DOHH2 (cell line): ENCODE measurements around the gene IGDCC3.

ENCODE experiments used
- EZH2phosphoT487 ChIP-seq: fragments of 200-600 bp; sonication (generic); IDR thresholded peaks from 2 replicates; pipeline ENCODE4 v1.6.1; 2017; ENCODE audit warnings: borderline replicate concordance, mild to moderate bottlenecking, antibody characterized with exemption, low read length, moderate library complexity, mixed read lengths
- TF ChIP-seq, protein P1 (sequence below): fragments of 200-600 bp; sonication (generic); IDR thresholded peaks from one replicate; pipeline ENCODE4 v1.5.1; 2014; ENCODE audit warnings: antibody characterized with exemption, mild to moderate bottlenecking, low read depth, low read length; ENCODE audit not compliant: poor library complexity, severe bottlenecking

DNA sequence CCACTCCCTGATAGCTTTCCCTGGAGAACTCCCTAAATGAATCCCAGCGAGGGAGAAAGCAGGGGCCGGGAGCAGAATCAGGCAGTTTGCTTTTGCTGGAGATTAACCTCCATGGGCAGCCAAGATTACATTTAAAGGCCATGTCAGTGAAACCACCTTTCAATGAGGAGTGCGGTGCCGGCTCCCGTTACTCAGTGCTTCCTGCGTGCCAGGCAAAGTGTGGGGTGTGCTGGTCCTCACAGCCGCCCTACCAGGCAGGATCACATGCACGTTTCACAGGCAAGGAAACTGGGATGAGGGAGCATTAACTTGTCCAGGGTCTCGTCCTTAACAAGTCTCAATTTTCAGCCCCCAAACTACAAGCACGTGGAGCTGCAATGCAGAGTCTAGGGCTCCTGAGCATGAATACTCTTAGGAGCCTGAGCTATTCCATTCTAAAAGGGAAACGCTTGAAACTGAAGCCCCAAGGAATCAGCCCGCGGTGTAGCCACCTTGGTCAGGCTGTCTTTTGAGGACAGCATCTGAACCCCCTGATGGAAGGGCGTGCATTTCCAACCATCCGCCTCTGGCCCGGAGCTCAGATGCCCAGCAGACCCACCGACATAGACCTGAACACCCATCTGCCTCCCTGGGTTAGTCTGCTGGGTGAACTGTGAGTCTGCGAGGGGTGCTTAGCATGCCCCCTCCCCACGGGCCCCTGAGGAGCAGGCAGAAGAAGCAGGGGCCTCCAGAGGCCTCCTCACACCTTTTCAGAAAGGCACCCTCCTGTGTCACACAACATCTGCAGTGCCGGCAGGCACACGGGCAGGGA is 5.6 kb downstream of the IGDCC3 start:
- TF ChIP-seq, protein P1, sequence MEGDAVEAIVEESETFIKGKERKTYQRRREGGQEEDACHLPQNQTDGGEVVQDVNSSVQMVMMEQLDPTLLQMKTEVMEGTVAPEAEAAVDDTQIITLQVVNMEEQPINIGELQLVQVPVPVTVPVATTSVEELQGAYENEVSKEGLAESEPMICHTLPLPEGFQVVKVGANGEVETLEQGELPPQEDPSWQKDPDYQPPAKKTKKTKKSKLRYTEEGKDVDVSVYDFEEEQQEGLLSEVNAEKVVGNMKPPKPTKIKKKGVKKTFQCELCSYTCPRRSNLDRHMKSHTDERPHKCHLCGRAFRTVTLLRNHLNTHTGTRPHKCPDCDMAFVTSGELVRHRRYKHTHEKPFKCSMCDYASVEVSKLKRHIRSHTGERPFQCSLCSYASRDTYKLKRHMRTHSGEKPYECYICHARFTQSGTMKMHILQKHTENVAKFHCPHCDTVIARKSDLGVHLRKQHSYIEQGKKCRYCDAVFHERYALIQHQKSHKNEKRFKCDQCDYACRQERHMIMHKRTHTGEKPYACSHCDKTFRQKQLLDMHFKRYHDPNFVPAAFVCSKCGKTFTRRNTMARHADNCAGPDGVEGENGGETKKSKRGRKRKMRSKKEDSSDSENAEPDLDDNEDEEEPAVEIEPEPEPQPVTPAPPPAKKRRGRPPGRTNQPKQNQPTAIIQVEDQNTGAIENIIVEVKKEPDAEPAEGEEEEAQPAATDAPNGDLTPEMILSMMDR, result no peak
- TF ChIP-seq EZH2phosphoT487, result no peak
